ENCODE results near the gene GSTA2. TPM values are rescaled to one million over a fixed set of nuclear protein-coding genes. Genes with fewer than 3 reads are reported as not detected.

Gene GSTA2
- total RNA-seq, 1 experiment from 2014 or later = not detected

- H2BK12ac ChIP-seq (ENCODE audit: insufficient read length, low read depth, low read length) = no peak overlapping the region
- H2BK5ac ChIP-seq (ENCODE audit: insufficient read length, low read length) = no peak overlapping the region
- no peak overlapping the region for H2BK15ac ChIP-seq (ENCODE audit: low read depth, low read length)
- no peak overlapping the region for H2AK5ac ChIP-seq (ENCODE audit: insufficient read length, low read length)
- no peak overlapping the region for H3K9ac ChIP-seq (ENCODE audit: extremely low read depth, insufficient read length, low read length)
- no peaks in the 10 kb centered on the region for H3K9me3 ChIP-seq (ENCODE audit: control insufficient read depth, low read depth, low read length)
- no peaks in the 10 kb centered on the region for H3K79me2 ChIP-seq (ENCODE audit: insufficient read depth, low read length)
- peaks cover 2 to 11% (median 5%) of the 10 kb centered on the region in 3 experiments; a peak in 3 of 7 replicates for H3K36me3 Mint-ChIP-seq (ENCODE audit: insufficient read depth in 1 of 3, low read depth in 3 of 3)
- no peak overlapping the region for H4K91ac ChIP-seq (ENCODE audit: insufficient read length, low read depth, low read length)
- no peak overlapping the region for H2BK20ac ChIP-seq (ENCODE audit: low read depth, low read length, poor library complexity, severe bottlenecking)
- no peak for TF ChIP-seq CTCF (conservative IDR thresholded peaks at IDR 0.05)
- peaks cover 9% of the 10 kb centered on the region for H3K27me3 Mint-ChIP-seq (ENCODE audit: low read depth)
- no peaks in the 10 kb centered on the region for H3K23me2 ChIP-seq (ENCODE audit: insufficient read length, low read depth, low read length, poor library complexity, severe bottlenecking)
- no peak overlapping the region for H3K4me2 ChIP-seq (ENCODE audit: insufficient read depth, insufficient read length, low read length)
- no peak overlapping the region for H4K8ac ChIP-seq (replicated peaks; ENCODE audit: insufficient read length, low read depth, low read length)
- H3K4me1 ChIP-seq (ENCODE audit: insufficient read depth, low read length) = no peaks in the 10 kb centered on the region
- H3K4ac ChIP-seq (ENCODE audit: low read depth, low read length) = no peak overlapping the region
- DNase-seq = no peak
- H3K4me3 Mint-ChIP-seq = no peak overlapping the region
- no peaks in the 10 kb centered on the region for H3K79me1 ChIP-seq (ENCODE audit: insufficient read depth, low read depth, low read length, poor library complexity, severe bottlenecking)
- no peaks in the 10 kb centered on the region for H4K20me1 ChIP-seq (ENCODE audit: control insufficient read depth, insufficient read depth, insufficient read length)
- H3T11ph ChIP-seq (ENCODE audit: low read length) = no peak overlapping the region
- peaks cover 7 to 12% of the 10 kb centered on the region in 2 experiments; a peak in 3 of 4 replicates for H3K4me1 Mint-ChIP-seq
- no peak overlapping the region for H3K18ac ChIP-seq (ENCODE audit: insufficient read length, low read depth, low read length)
- no peak overlapping the region for H4K5ac ChIP-seq (ENCODE audit: insufficient read length, low read depth, low read length)
- H3K56ac ChIP-seq (ENCODE audit: insufficient read length, low read depth, low read length) = no peak overlapping the region
- H3K27ac ChIP-seq (ENCODE audit: insufficient read length, low read depth, low read length) = no peak overlapping the region
- no peak overlapping the region for H2BK120ac ChIP-seq (ENCODE audit: low read depth, low read length, poor library complexity, severe bottlenecking)
- H3K27me3 ChIP-seq (ENCODE audit: insufficient read depth, low read length) = no peaks in the 10 kb centered on the region; the same call in 1 of the 2 replicates
- no peak overlapping the region; a peak in 1 of 7 replicates for H3K27ac Mint-ChIP-seq
- no peak overlapping the region for H3K23ac ChIP-seq (ENCODE audit: insufficient read length, low read depth, low read length)
- no peak overlapping the region for H2AFZ ChIP-seq (ENCODE audit: low read length)
- H3K9me3 Mint-ChIP-seq = peaks cover 8 to 14% of the 10 kb centered on the region in 2 experiments; a peak in 4 of 5 replicates
- H3K14ac ChIP-seq (ENCODE audit: insufficient read depth, low read length) = no peak overlapping the region
Measured at GRCh38 chr6:52704060-52704459, 59.2 kb downstream of the GSTA2 start.

Other genes with a start within 250 kb of the GSTA2 start
- 20.5 and 21.2 TPM in 2 replicates for gene TRAM2, start 186.4 kb downstream of the GSTA2 start, total RNA-seq (2021)
- gene TMEM14A, start 92.4 kb downstream of the GSTA2 start, total RNA-seq (2021) = 7.3 and 10.7 TPM in 2 replicates
- not detected in 2 replicates for gene GSTA1, start 40.3 kb upstream of the GSTA2 start, total RNA-seq (2021)
- gene GSTA5, start 77.3 kb upstream of the GSTA2 start, total RNA-seq (2021) = not detected in 2 replicates
- not detected in 2 replicates for gene GSTA3, start 146.2 kb upstream of the GSTA2 start, total RNA-seq (2021)
- 28.9 and 32.1 TPM in 2 replicates for gene GSTA4, start 231.8 kb upstream of the GSTA2 start, total RNA-seq (2021)